HCT116 (cell line): ENCODE data around the gene SLC4A9. TPM values are rescaled to one million over a fixed set of nuclear protein-coding genes. Genes with fewer than 3 reads are reported as not detected.

Experiments used
- ATAC-seq: fragments of 200-7000 bp; cut with Tn5 transposase; 2 replicates; pipeline ENCODE4 v1.9.1; 2020; ENCODE audit warnings: mild to moderate bottlenecking, moderate library complexity
- BruUV-seq: library from RNA; stranded (reverse); fragments of 400-500 nt; replicated peaks from 2 replicates; lab custom pipeline; 2021; lab: Mats Ljungman, UMichigan
- CTCF ChIA-PET: fragments of 300-600 bp; sonication (Branson Sonifier 250); formaldehyde crosslinking; loops from one replicate; lab custom pipeline; 2021; ENCODE audit warnings: antibody characterized with exemption; lab: Charles Lee
- POLR2A ChIA-PET: fragments of 300-600, 350-600 bp; sonication (Branson Sonifier 250); formaldehyde crosslinking; loops from one replicate; lab custom pipeline; 2021; ENCODE audit warnings: antibody characterized with exemption; lab: Charles Lee
- RAD21 ChIA-PET, 2 experiments: fragments of 300-600 bp; sonication (Branson Sonifier 250); formaldehyde crosslinking; loops; one replicate each; lab custom pipeline; 2023; ENCODE audit warnings: low total read pairs in 2 of 2; ENCODE audit not compliant: uncharacterized antibody in 2 of 2, unreplicated experiment in 2 of 2, low non-redundant PET in 1 of 2; lab: Charles Lee
- DNase-seq: peaks from one replicate; pipeline ENCODE4 v3.0.0-alpha.2; 2010; ENCODE audit warnings: low read depth, low spot score
- H2AFZ ChIP-seq: fragments of 200-600 bp; shearing (Covaris generic), sonication (generic); 2 replicates; pipeline ENCODE4 v1.6.1; 2017; ENCODE audit warnings: low read depth, mixed run types, mixed read lengths, antibody characterized with exemption, low read length; ENCODE audit not compliant: poor library complexity, severe bottlenecking
- H3K27ac ChIP-seq: 2 replicates; pipeline ENCODE4 v1.5.1; 2012; ENCODE audit warnings: low read depth, low read length
- H3K27me3 ChIP-seq: fragments of 200-600 bp; sonication (generic); 2 replicates; pipeline ENCODE4 v1.6.1; 2016; ENCODE audit warnings: mixed run types, low read length, mixed read lengths; ENCODE audit not compliant: insufficient read depth
- H3K36me3 ChIP-seq, 2 experiments: fragments of 200-500 bp in 1 of 2; fragments of 200-600 bp in 1 of 2; sonication (Bioruptor generic) in 1 of 2; sonication (generic) in 1 of 2; 2 replicates each; pipeline versions ENCODE4 v1.5.1 to v1.6.1; 2014 to 2016; ENCODE audit warnings: low read length in 2 of 2, inconsistent platforms in 1 of 2, mixed read lengths in 1 of 2, mixed run types in 1 of 2; ENCODE audit not compliant: insufficient read depth in 2 of 2, control insufficient read depth in 1 of 2
- H3K4me1 ChIP-seq, 2 experiments: fragments of 200-600 bp in 1 of 2; sonication (generic) in 1 of 2; 2 replicates each; pipeline versions ENCODE4 v1.5.1 to v1.6.1; 2012 to 2017; ENCODE audit warnings: low read length in 2 of 2, inconsistent platforms in 1 of 2, mild to moderate bottlenecking in 1 of 2, mixed read lengths in 1 of 2, mixed run types in 1 of 2, moderate library complexity in 1 of 2; ENCODE audit not compliant: insufficient read depth in 2 of 2, control insufficient read depth in 1 of 2
- H3K4me2 ChIP-seq: fragments of 200-600 bp; sonication (generic); 2 replicates; pipeline ENCODE4 v1.6.1; 2017; ENCODE audit warnings: mixed run types, low read length, mixed read lengths
- H3K4me3 ChIP-seq, 2 experiments: fragments of 200-600 bp in 1 of 2; sonication (generic) in 1 of 2; replicated peaks in 1 of 2; 2 replicates each; pipeline ENCODE4 v1.5.1; 2011 to 2016; ENCODE audit warnings: low read length in 2 of 2, control low read depth in 1 of 2, low read depth in 1 of 2, mild to moderate bottlenecking in 1 of 2, mixed read lengths in 1 of 2, mixed run types in 1 of 2
- H3K79me2 ChIP-seq: fragments of 200-600 bp; sonication (generic); 2 replicates; pipeline ENCODE4 v1.6.1; 2017; ENCODE audit warnings: mild to moderate bottlenecking, mixed run types, low read length, moderate library complexity, mixed read lengths; ENCODE audit not compliant: insufficient read depth
- H3K9ac ChIP-seq: fragments of 200-600 bp; sonication (generic); 2 replicates; pipeline ENCODE4 v1.6.1; 2016; ENCODE audit warnings: low read length, mixed read lengths
- H3K9me2 ChIP-seq: fragments of 200-600 bp; sonication (generic), shearing (Covaris generic); 2 replicates; pipeline ENCODE4 v1.6.1; 2017; ENCODE audit warnings: mixed run types, mild to moderate bottlenecking, moderate library complexity; ENCODE audit not compliant: insufficient read depth
- H3K9me3 ChIP-seq, 2 experiments: fragments of 200-500 bp in 1 of 2; fragments of 200-600 bp in 1 of 2; sonication (Bioruptor generic) in 1 of 2; sonication (generic) in 1 of 2; 2 replicates each; pipeline ENCODE4 v1.6.1; 2014 to 2017; ENCODE audit warnings: low read length in 2 of 2, mixed read lengths in 2 of 2, inconsistent platforms in 1 of 2, low read depth in 1 of 2, mild to moderate bottlenecking in 1 of 2, mixed run types in 1 of 2, moderate library complexity in 1 of 2; ENCODE audit not compliant: control insufficient read depth in 1 of 2, insufficient read depth in 1 of 2
- H4K20me1 ChIP-seq: fragments of 200-600 bp; sonication (generic), shearing (Covaris generic); 2 replicates; pipeline ENCODE4 v1.6.1; 2017; ENCODE audit warnings: mixed run types, mild to moderate bottlenecking, moderate library complexity; ENCODE audit not compliant: insufficient read depth
- CEBPB ChIP-seq: IDR thresholded peaks from 2 replicates; pipeline ENCODE4 v1.6.1; 2012; ENCODE audit warnings: low read depth
- ELF1 ChIP-seq: IDR thresholded peaks from 2 replicates; pipeline ENCODE4 v1.6.1; 2012; ENCODE audit warnings: low read depth, borderline replicate concordance
- EZH2 ChIP-seq: fragments of 200-600 bp; sonication (generic); IDR thresholded peaks from 2 replicates; pipeline ENCODE4 v1.6.1; 2017; ENCODE audit warnings: antibody characterized with exemption, mixed run types
- EZH2phosphoT487 ChIP-seq: fragments of 200-600 bp; IDR thresholded peaks from 2 replicates; pipeline ENCODE4 v1.6.1; 2018; ENCODE audit warnings: antibody characterized with exemption, borderline replicate concordance
- FOSL1 ChIP-seq: IDR thresholded peaks from 2 replicates; pipeline ENCODE4 v1.6.1; 2012; ENCODE audit warnings: low read depth
- POLR2A ChIP-seq: IDR thresholded peaks from 2 replicates; pipeline ENCODE4 v1.7.0; 2011; ENCODE audit warnings: borderline replicate concordance; ENCODE audit not compliant: insufficient read depth, insufficient read length; ENCODE audit errors: extremely low read depth
- POLR2AphosphoS5 ChIP-seq: IDR thresholded peaks from 2 replicates; pipeline ENCODE4 v1.6.1; 2011; ENCODE audit warnings: mild to moderate bottlenecking, low read depth, low read length, moderate library complexity
- RAD21 ChIP-seq: IDR thresholded peaks from 2 replicates; pipeline ENCODE4 v1.6.1; 2012; ENCODE audit warnings: low read depth, mild to moderate bottlenecking
- SIN3A ChIP-seq: IDR thresholded peaks from 2 replicates; pipeline ENCODE4 v1.6.1; 2012; ENCODE audit warnings: low read depth
- SP1 ChIP-seq: IDR thresholded peaks from 2 replicates; pipeline ENCODE4 v1.6.1; 2012; ENCODE audit warnings: low read depth
- TCF7L2 ChIP-seq: IDR thresholded peaks from 2 replicates; pipeline ENCODE4 v1.7.0; 2011; ENCODE audit warnings: borderline replicate concordance, inconsistent platforms; ENCODE audit not compliant: insufficient read depth, insufficient read length; ENCODE audit errors: extremely low read depth
- YY1 ChIP-seq: IDR thresholded peaks from 2 replicates; pipeline ENCODE4 v1.6.1; 2011; ENCODE audit warnings: low read length, low read depth, moderate library complexity, mild to moderate bottlenecking; ENCODE audit not compliant: insufficient replicate concordance; ENCODE audit errors: extremely low read depth
- ZFX ChIP-seq: fragments of 450-650 bp; IDR thresholded peaks from 2 replicates; pipeline ENCODE4 v1.6.1; 2017
- ZNF274 ChIP-seq: fragments of 200-500 bp; sonication (Bioruptor generic); IDR thresholded peaks from 2 replicates; pipeline ENCODE4 v1.6.1; 2014; ENCODE audit warnings: mild to moderate bottlenecking, low read depth, low read length, inconsistent platforms
- intact Hi-C: fragments of 100-400 bp; cut with micrococcal nuclease; formaldehyde crosslinking; loops from 2 replicates; pipeline ENCODE4 v1.10.0; 2022
- total RNA-seq: library from RNA; stranded (reverse); gene quantifications from one replicate; pipeline ENCODE4 v1.2.1, GENCODE V29; 2021; ENCODE audit not compliant: unreplicated experiment

The SLC4A9 gene
- total RNA-seq, 1 experiment from 2014 or later, result 0.49 TPM

- Histone ChIP-seq H3K9me3 (no peaks in the 10 kb centered on the region), H2AFZ (peak overlapping the region; percentile 75), H3K27me3 (no peaks in the 10 kb centered on the region), H3K4me1 (peaks cover 23 to 28% of the 10 kb centered on the region in 2 experiments), H3K4me2 (peak overlapping the region; percentile 98), H3K4me3 (peak overlapping the region; percentile 56 to 86), H4K20me1 (peaks cover 12% of the 10 kb centered on the region; the same call in 1 of the 2 replicates), H3K9me2 (no peaks in the 10 kb centered on the region), H3K79me2 (peaks cover 57% of the 10 kb centered on the region), H3K27ac (peak overlapping the region; percentile 68), H3K9ac (peak overlapping the region; percentile 72), H3K36me3 (no peaks in the 10 kb centered on the region)
- ChIA-PET CTCF (interaction anchor here (1.1 to 1.5 kb wide), 3 partner anchors 28 to 42 kb away, joined by 3 to 6 read pairs (median 6); no protein-coding TSS in a partner anchor), POLR2A (interaction anchor here (0.8 to 1.6 kb wide), 14 partner anchors 8 to 322 kb away, joined by 3 to 6 read pairs (median 3); partner anchors contain the start of gene HBEGF), RAD21 (no interaction called here)
- peak; percentile 83 for ATAC-seq
- peak; percentile 91 for TF ChIP-seq POLR2AphosphoS5
- peak; percentile 49 for TF ChIP-seq YY1
- no peak for TF ChIP-seq ZNF274
- TF ChIP-seq POLR2A, result peak; percentile 85
- peak; percentile 62; the same call in 1 of the 2 replicates for TF ChIP-seq ZFX
- DNase-seq, result peak; percentile 98
- intact Hi-C loops, result loop anchor here (2.0 kb wide), 2 partner anchors 300 to 318 kb away; partner anchors contain the start of gene ZMAT2
- no TSS peak for BruUV-seq
These were observed 40.9 kb downstream of the SLC4A9 start for GRCh38 chr5:140400730-140401361.

GRCh38 chr5:140401362-140402257 lies 41.6 kb downstream of the SLC4A9 start, which contains the start of gene ANKHD1:
Gene ANKHD1 (plus strand): TSS chr5:140401833. CDS start chr5:140401968, 135 bp downstream.
- H3K79me2 ChIP-seq, result peaks cover 65% of the 10 kb centered on the region
- no TSS peak for BruUV-seq
- TF ChIP-seq POLR2AphosphoS5 (peak; percentile 94), EZH2 (no peak), SIN3A (no peak), ZFX (no peak; the same call in 1 of the 2 replicates), TCF7L2 (peak; percentile 61), EZH2phosphoT487 (no peak), CEBPB (no peak), FOSL1 (no peak), ELF1 (no peak), SP1 (no peak), YY1 (peak; percentile 9), RAD21 (no peak), ZNF274 (no peak), POLR2A (peak; percentile 40)

More at GRCh38 chr5:140401362-140402257, 41.6 kb downstream of the SLC4A9 start, which contains the start of gene ANKHD1:
- Histone ChIP-seq H3K9me2 (no peaks in the 10 kb centered on the region), H2AFZ (peak within 1 kb of the TSS; percentile 75), H3K9ac (peak within 1 kb of the TSS; percentile 97), H3K4me2 (peak within 1 kb of the TSS; percentile 98), H3K9me3 (no peaks in the 10 kb centered on the region), H3K4me1 (peaks cover 23 to 28% of the 10 kb centered on the region in 2 experiments), H3K27me3 (no peaks in the 10 kb centered on the region), H3K27ac (peak within 1 kb of the TSS; percentile 92), H3K4me3 (peak within 1 kb of the TSS; percentile 81 to 99), H4K20me1 (peaks cover 12% of the 10 kb centered on the region; the same call in 1 of the 2 replicates), H3K36me3 (no peaks in the 10 kb centered on the region)
- ATAC-seq, result peak; percentile 80
- CTCF ChIA-PET, result interaction anchor here (1.1 to 1.5 kb wide), 5 partner anchors 29 to 324 kb away, joined by 3 to 6 read pairs (median 3); no protein-coding TSS in a partner anchor
- intact Hi-C loops, result loop anchor here (2.0 kb wide), 2 partner anchors 299 to 317 kb away; partner anchors contain the start of gene ZMAT2
- peak; percentile 100 for DNase-seq
- POLR2A ChIA-PET, result interaction anchor here (0.8 to 1.6 kb wide), 13 partner anchors 8 to 321 kb away, joined by 3 to 6 read pairs (median 3); partner anchors contain the start of gene HBEGF
- RAD21 ChIA-PET, result no interaction called here
